H1 (cell line): ENCODE results near the gene CHD5. TPM values are rescaled to one million over a fixed set of nuclear protein-coding genes. Genes with fewer than 3 reads are reported as not detected.

ENCODE experiments used
- CTCF ChIA-PET: fragments of 300-600 bp; sonication (Branson Sonifier 250); formaldehyde crosslinking; loops from one replicate; lab custom pipeline; 2021; ENCODE audit not compliant: partially characterized antibody; lab: Charles Lee
- POLR2A ChIA-PET: fragments of 300-600 bp; sonication (Branson Sonifier 250); formaldehyde crosslinking; loops from one replicate; lab custom pipeline; 2021; ENCODE audit warnings: inconsistent platforms; ENCODE audit not compliant: partially characterized antibody; lab: Charles Lee
- DNase-seq, 2 experiments: peaks; one replicate each; pipeline versions ENCODE4 v3.0.0 to v3.0.0-alpha.2; 2010 to 2022; ENCODE audit warnings: low spot score in 2 of 2, low read depth in 1 of 2, mixed read lengths in 1 of 2
- FAIRE-seq: peaks from 2 replicates; lab custom pipeline; 2011; peaks lifted over from hg19 to GRCh38; lab: Jason Lieb, UNC
- H2AFZ ChIP-seq: 2 replicates; pipeline ENCODE4 v1.8.1; 2012; ENCODE audit warnings: low read length, inconsistent platforms
- H2AK5ac ChIP-seq: 2 replicates; pipeline ENCODE4 v1.6.1; 2013; ENCODE audit warnings: low read depth, low read length
- H2BK120ac ChIP-seq: replicated peaks from 2 replicates; pipeline ENCODE3; 2013; ENCODE audit warnings: low read depth, low read length, inconsistent platforms
- H2BK12ac ChIP-seq: 2 replicates; pipeline ENCODE4 v1.6.1; 2013; ENCODE audit warnings: low read depth, low read length
- H2BK15ac ChIP-seq: 2 replicates; pipeline ENCODE4 v1.6.1; 2013; ENCODE audit warnings: low read length
- H2BK20ac ChIP-seq: 2 replicates; pipeline ENCODE4 v1.6.1; 2013; ENCODE audit warnings: low read length
- H2BK5ac ChIP-seq: 2 replicates; pipeline ENCODE4 v1.6.1; 2013; ENCODE audit warnings: low read depth, low read length
- H3K14ac ChIP-seq: 2 replicates; pipeline ENCODE4 v1.6.1; 2013; ENCODE audit warnings: inconsistent platforms; ENCODE audit not compliant: insufficient read length
- H3K18ac ChIP-seq: 2 replicates; pipeline ENCODE4 v1.6.1; 2013; ENCODE audit warnings: low read length; ENCODE audit errors: extremely low read depth
- H3K23ac ChIP-seq: 2 replicates; pipeline ENCODE4 v1.6.1; 2013; ENCODE audit warnings: inconsistent platforms; ENCODE audit not compliant: insufficient read length
- H3K23me2 ChIP-seq: 2 replicates; pipeline ENCODE4 v1.6.1; 2013; ENCODE audit warnings: low read depth, low read length
- H3K27ac ChIP-seq: 2 replicates; pipeline ENCODE4 v1.6.1; 2011; ENCODE audit warnings: low read depth, low read length, inconsistent platforms
- H3K27me3 ChIP-seq, 4 experiments: replicated peaks in 1 of 4; 1 replicate in 1 of 4; 2 replicates in 3 of 4; pipeline versions ENCODE4 v1.6.1 to v1.8.1; 2011 to 2013; ENCODE audit warnings: low read length in 3 of 4, mild to moderate bottlenecking in 3 of 4, inconsistent platforms in 2 of 4, mixed read lengths in 2 of 4, moderate library complexity in 1 of 4; ENCODE audit not compliant: control insufficient read depth in 3 of 4, insufficient read depth in 3 of 4; ENCODE audit errors: extremely low read depth in 1 of 4
- H3K36me3 ChIP-seq, 4 experiments: 2 replicates each; pipeline versions ENCODE4 v1.6.1 to v1.8.1; 2011 to 2013; ENCODE audit warnings: mild to moderate bottlenecking in 4 of 4, low read length in 3 of 4, moderate library complexity in 2 of 4, control low read depth in 1 of 4, inconsistent platforms in 1 of 4; ENCODE audit not compliant: insufficient read depth in 4 of 4, control insufficient read depth in 2 of 4
- H3K4ac ChIP-seq: replicated peaks from 2 replicates; pipeline ENCODE3; 2013; ENCODE audit warnings: low read length, low read depth, mixed read lengths, inconsistent platforms; ENCODE audit not compliant: insufficient read length
- H3K4me1 ChIP-seq, 4 experiments: replicated peaks in 1 of 4; 1 replicate in 1 of 4; 2 replicates in 3 of 4; pipeline versions ENCODE4 v1.6.1 to v1.8.1; 2011 to 2013; ENCODE audit warnings: low read length in 3 of 4, inconsistent platforms in 2 of 4, mixed read lengths in 1 of 4; ENCODE audit not compliant: insufficient read depth in 4 of 4, control insufficient read depth in 3 of 4
- H3K4me2 ChIP-seq, 2 experiments: 2 replicates each; pipeline versions ENCODE4 v1.6.1 to v1.8.1; 2011 to 2013; ENCODE audit warnings: low read depth in 2 of 2, low read length in 2 of 2, control low read depth in 1 of 2, inconsistent platforms in 1 of 2, mild to moderate bottlenecking in 1 of 2; ENCODE audit not compliant: insufficient read depth in 1 of 2
- H3K4me3 ChIP-seq, 4 experiments: fragments of 200-600, 300-600 bp in 1 of 4; sonication (generic), shearing (Covaris generic), sonication (Bioruptor Twin) in 1 of 4; 2 replicates each; pipeline versions ENCODE4 v1.5.1 to v1.8.1; 2011 to 2016; ENCODE audit warnings: low read length in 4 of 4, low read depth in 3 of 4, control low read depth in 2 of 4, inconsistent platforms in 2 of 4, mild to moderate bottlenecking in 2 of 4, mixed read lengths in 1 of 4, moderate library complexity in 1 of 4; ENCODE audit not compliant: insufficient read depth in 2 of 4; ENCODE audit errors: extremely low read depth in 1 of 4
- H3K56ac ChIP-seq: replicated peaks from 2 replicates; pipeline ENCODE3; 2013; ENCODE audit warnings: low read depth, mild to moderate bottlenecking, mixed read lengths, low read length, inconsistent platforms; ENCODE audit not compliant: insufficient read length
- H3K79me1 ChIP-seq: 2 replicates; pipeline ENCODE4 v1.6.1; 2013; ENCODE audit warnings: low read depth, low read length, control low read depth
- H3K79me2 ChIP-seq, 2 experiments: 2 replicates each; pipeline versions ENCODE4 v1.6.1 to v1.8.1; 2012 to 2013; ENCODE audit warnings: low read length in 2 of 2, mild to moderate bottlenecking in 2 of 2, inconsistent platforms in 1 of 2; ENCODE audit not compliant: insufficient read depth in 2 of 2, control insufficient read depth in 1 of 2
- H3K9ac ChIP-seq, 4 experiments: replicated peaks in 1 of 4; 1 replicate in 1 of 4; 2 replicates in 3 of 4; pipeline versions ENCODE4 v1.6.1 to v1.8.1; 2011 to 2013; ENCODE audit warnings: low read depth in 3 of 4, low read length in 3 of 4, control low read depth in 2 of 4, mild to moderate bottlenecking in 2 of 4, moderate library complexity in 2 of 4, inconsistent platforms in 1 of 4; ENCODE audit errors: extremely low read depth in 1 of 4
- H3K9me3 ChIP-seq, 2 experiments: 2 replicates each; pipeline versions ENCODE4 v1.6.1 to v1.8.1; 2012 to 2013; ENCODE audit warnings: mild to moderate bottlenecking in 2 of 2, moderate library complexity in 2 of 2, control low read depth in 1 of 2, inconsistent platforms in 1 of 2, low read depth in 1 of 2, low read length in 1 of 2, mixed read lengths in 1 of 2; ENCODE audit not compliant: insufficient read depth in 2 of 2
- H4K20me1 ChIP-seq, 2 experiments: replicated peaks in 1 of 2; 2 replicates each; pipeline versions ENCODE3 to v1.8.1; 2011 to 2013; ENCODE audit warnings: inconsistent platforms in 2 of 2, low read length in 2 of 2, mild to moderate bottlenecking in 1 of 2; ENCODE audit not compliant: insufficient read depth in 2 of 2, control insufficient read depth in 1 of 2
- H4K5ac ChIP-seq: 2 replicates; pipeline ENCODE4 v1.6.1; 2013; ENCODE audit warnings: low read length, low read depth, mixed read lengths, inconsistent platforms; ENCODE audit not compliant: insufficient read length
- H4K8ac ChIP-seq: 2 replicates; pipeline ENCODE4 v1.8.0; 2013; ENCODE audit warnings: mild to moderate bottlenecking, moderate library complexity, low read length, inconsistent platforms; ENCODE audit not compliant: insufficient read depth; ENCODE audit errors: extremely low read depth
- H4K91ac ChIP-seq: replicated peaks from 2 replicates; pipeline ENCODE3; 2013; ENCODE audit warnings: low read length, mixed read lengths, inconsistent platforms; ENCODE audit not compliant: insufficient read length
- BACH1 ChIP-seq: IDR thresholded peaks from 2 replicates; pipeline ENCODE4 v1.6.1; 2012; ENCODE audit warnings: low read length, improper control_type of control experiment
- CBX5 ChIP-seq: fragments of 300-800, 300-1000 bp; sonication (generic); IDR thresholded peaks from 2 replicates; pipeline ENCODE4 v1.7.1; 2016; ENCODE audit warnings: antibody characterized with exemption, low read length, low read depth
- CEBPB ChIP-seq: IDR thresholded peaks from 2 replicates; pipeline ENCODE4 v1.6.1; 2012; ENCODE audit warnings: low read depth, low read length
- JUND ChIP-seq: IDR thresholded peaks from 2 replicates; pipeline ENCODE4 v1.6.1; 2011; ENCODE audit warnings: mild to moderate bottlenecking, improper control_type of control experiment, low read length
- KDM4A ChIP-seq: IDR thresholded peaks from one replicate; pipeline ENCODE4 v1.7.1; 2012; ENCODE audit warnings: low read depth, mild to moderate bottlenecking, moderate library complexity, low read length, inconsistent platforms; ENCODE audit not compliant: severe bottlenecking
- NANOG ChIP-seq: IDR thresholded peaks from 2 replicates; pipeline ENCODE4 v1.6.1; 2011; ENCODE audit warnings: low read length, low read depth, mild to moderate bottlenecking, inconsistent platforms; ENCODE audit not compliant: insufficient read depth, poor library complexity, severe bottlenecking
- NRF1 ChIP-seq: IDR thresholded peaks from 2 replicates; pipeline ENCODE4 v1.6.1; 2011; ENCODE audit warnings: mild to moderate bottlenecking, low read depth, low read length, improper control_type of control experiment
- RXRA ChIP-seq: IDR thresholded peaks from 2 replicates; pipeline ENCODE4 v1.6.1; 2011; ENCODE audit warnings: low read depth, mild to moderate bottlenecking, low read length, moderate library complexity; ENCODE audit not compliant: insufficient read depth
- SIN3A ChIP-seq, 2 experiments: IDR thresholded peaks in 1 of 2; conservative IDR thresholded peaks in 1 of 2; 2 replicates each; pipeline ENCODE4 v1.6.1; 2011 to 2012; ENCODE audit warnings: low read length in 2 of 2, improper control_type of control experiment in 1 of 2, low read depth in 1 of 2, mild to moderate bottlenecking in 1 of 2
- SIRT6 ChIP-seq: IDR thresholded peaks from one replicate; pipeline ENCODE4 v1.7.1; 2012; ENCODE audit warnings: low read length, inconsistent platforms
- SRF ChIP-seq: IDR thresholded peaks from 2 replicates; pipeline ENCODE4 v1.6.1; 2011; ENCODE audit warnings: mild to moderate bottlenecking, low read depth, low read length, moderate library complexity
- whole genome bisulfite sequencing, 2 experiments: shearing (Covaris generic) in 1 of 2; methylation state at CpG; one replicate each; pipeline versions ENCODE4 v1.1.6 to v1.1.7; 2013 to 2015; ENCODE audit warnings: low lambda C conversion rate in 2 of 2, mixed read lengths in 2 of 2, inconsistent platforms in 1 of 2, low coverage in 1 of 2, missing lambda C conversion rate in 1 of 2; ENCODE audit not compliant: insufficient replicate concordance in 2 of 2, insufficient coverage in 1 of 2, insufficient read length in 1 of 2; ENCODE audit errors: extremely low coverage in 1 of 2, missing lambda C conversion rate in 1 of 2; 5-methylcytosine and 5-hydroxymethylcytosine counted together
- polyA plus RNA-seq, 7 experiments: library from polyadenylated mRNA; depleted of rRNA in 3 of 7; stranded (reverse) in 5 of 7; unstranded in 2 of 7; fragments of >200 nt in 5 of 7; fragments of 200-250 nt in 2 of 7; gene quantifications; 1 replicate in 5 of 7; 2 replicates in 1 of 7; 4 replicates in 1 of 7; pipeline versions ENCODE4 v1.2.1 to v1.2.3, GENCODE V29; 2011 to 2013; ENCODE audit warnings: missing spikeins in 2 of 7, mixed read lengths in 2 of 7
- total RNA-seq: library from RNA; stranded (reverse); fragmentation: NEBNext Ultra II Directional; extraction: Animal tissue kit (Norgen Biotek cat#: 25700); gene quantifications from 2 replicates; pipeline ENCODE4 v1.2.1, GENCODE V29; 2021

CHD5 gene
- total and polyA plus RNA-seq, 2 of the 8 experiments (the other 6 are each of a cell fraction or from before 2014, with no cell fraction given), result 0.42 to 1.8 TPM

- Histone ChIP-seq H4K5ac (no peak overlapping the region), H3K23me2 (peaks cover 20% of the 10 kb centered on the region; the same call in 1 of the 2 replicates), H3K56ac (no peak overlapping the region), H2BK5ac (no peak overlapping the region), H3K79me2 (no peaks in the 10 kb centered on the region), H4K20me1 (peaks cover 0 to 2% of the 10 kb centered on the region in 2 experiments), H3K14ac (no peak overlapping the region), H3K27ac (no peak overlapping the region), H2BK20ac (no peak overlapping the region), H3K9ac (no peak overlapping the region), H4K91ac (no peak overlapping the region), H3K23ac (no peak overlapping the region), H2BK120ac (no peak overlapping the region), H3K79me1 (no peaks in the 10 kb centered on the region), H3K18ac (no peak overlapping the region), H2AFZ (no peak overlapping the region), H2BK12ac (no peak overlapping the region), H3K4ac (no peak overlapping the region), H2BK15ac (no peak overlapping the region), H3K9me3 (no peaks in the 10 kb centered on the region), H3K4me3 (no peak overlapping the region), H3K27me3 (no peaks in the 10 kb centered on the region; a peak in 1 of 7 replicates), H4K8ac (no peak overlapping the region), H3K4me2 (no peak overlapping the region), H3K36me3 (no peaks in the 10 kb centered on the region), H2AK5ac (peak overlapping the region; percentile 75; the same call in 1 of the 2 replicates), H3K4me1 (peaks cover 0 to 4% (median 3%) of the 10 kb centered on the region in 4 experiments; a peak in 2 of 7 replicates)
- 82 to 99% methylated on average over 8 of the region's 8 CpGs for WGBS, 2 experiments
- ChIA-PET POLR2A (no interaction called here), CTCF (no interaction called here)
- DNase-seq (no peak), FAIRE-seq (no peak)
- TF ChIP-seq CBX5 (no peak), RXRA (no peak), BACH1 (no peak), CEBPB (no peak), NANOG (no peak), KDM4A (no peak), SIN3A (conservative IDR thresholded peaks at IDR 0.05 in 1 of 2, IDR thresholded peaks at IDR 0.05 in 1 of 2; ENCODE audit: low read depth in 1 of 2, low read length in 2 of 2) (no peak), NRF1 (no peak), SIRT6 (no peak), SRF (no peak), JUND (no peak)
Observed at GRCh38 chr1:6107409-6108356, 72.4 kb downstream of the CHD5 start.
